Measurements from ENCODE around the gene NUMB. TPM values are rescaled to one million over a fixed set of nuclear protein-coding genes. Genes with fewer than 3 reads are reported as not detected.

Gene NUMB
- polyA plus RNA-seq, 6 donors from 2014 or later: 52.0 to 87.2 (median 65.7) TPM

GRCh38 chr14:73236752-73237218, 221.6 kb downstream of the NUMB start:
- DNase-seq: no peak
- Mint-ChIP-seq H3K4me1 (peaks cover 45 to 67% (median 47%) of the 10 kb centered on the region in 3 donors), H3K9me3 (no peaks in the 10 kb centered on the region), H3K36me3 (peaks cover 0 to 9% of the 10 kb centered on the region in 2 donors), H3K27ac (peak overlapping the region in 2 of 6 donors; percentile 53 to 80), H3K4me3 (peak overlapping the region; percentile 66 to 94 (median 86)), H3K27me3 (peaks cover 51 to 77% (median 73%) of the 10 kb centered on the region in 3 donors)
- peak in 1 of 2 donors; percentile 17 for ATAC-seq (ENCODE audit: low read depth in 2 of 2)

- Mint-ChIP-seq H3K36me3 (peaks cover 0 to 9% of the 10 kb centered on the region in 2 donors), H3K9me3 (no peaks in the 10 kb centered on the region), H3K27me3 (peaks cover 49 to 71% (median 67%) of the 10 kb centered on the region in 3 donors), H3K27ac (peak overlapping the region in 1 of 6 donors; percentile 3), H3K4me3 (peak overlapping the region in 7 of 8 donors; percentile 28 to 94 (median 84)), H3K4me1 (peaks cover 39 to 60% (median 41%) of the 10 kb centered on the region in 3 donors)
- no peak for DNase-seq
- ATAC-seq (ENCODE audit: low read depth in 2 of 2): no peak
These were observed 222.2 kb downstream of the NUMB start for GRCh38 chr14:73236157-73236556.

- Mint-ChIP-seq H3K9me3 (no peaks in the 10 kb centered on the region), H3K4me3 (peak overlapping the region in 5 of 8 donors; percentile 9 to 94 (median 87)), H3K27ac (peak overlapping the region in 2 of 6 donors; percentile 3 to 63), H3K4me1 (peaks cover 34 to 55% (median 35%) of the 10 kb centered on the region in 3 donors), H3K27me3 (peaks cover 44 to 70% (median 64%) of the 10 kb centered on the region in 3 donors), H3K36me3 (peaks cover 0 to 9% of the 10 kb centered on the region in 2 donors)
- DNase-seq (no peak), ATAC-seq (ENCODE audit: low read depth in 2 of 2) (no peak)
These were observed 222.7 kb downstream of the NUMB start for GRCh38 chr14:73235531-73236155.

GRCh38 chr14:73234586-73235394, 223.6 kb downstream of the NUMB start:
- no peak overlapping the region for H3K27ac Mint-ChIP-seq
- H3K9me3 Mint-ChIP-seq: no peaks in the 10 kb centered on the region
- H3K4me3 Mint-ChIP-seq: peak overlapping the region in 1 of 8 donors; percentile 9
- ATAC-seq (ENCODE audit: low read depth in 2 of 2) (no peak), DNase-seq (no peak)
- peaks cover 30 to 47% (median 31%) of the 10 kb centered on the region in 3 donors for H3K4me1 Mint-ChIP-seq
- H3K36me3 Mint-ChIP-seq: peaks cover 0 to 9% of the 10 kb centered on the region in 2 donors
- peaks cover 42 to 63% (median 57%) of the 10 kb centered on the region in 3 donors for H3K27me3 Mint-ChIP-seq

GRCh38 chr14:73234029-73234428, 224.3 kb downstream of the NUMB start:
- H3K27ac Mint-ChIP-seq: no peak overlapping the region
- no peak overlapping the region for H3K4me3 Mint-ChIP-seq
- H3K27me3 Mint-ChIP-seq: peaks cover 37 to 55% (median 51%) of the 10 kb centered on the region in 3 donors

GRCh38 chr14:73233564-73233963, 224.8 kb downstream of the NUMB start:
- DNase-seq: no peak
- ATAC-seq (ENCODE audit: low read depth in 2 of 2): no peak
- Mint-ChIP-seq H3K36me3 (peaks cover 0 to 11% of the 10 kb centered on the region in 2 donors), H3K4me3 (no peak overlapping the region), H3K9me3 (no peaks in the 10 kb centered on the region), H3K4me1 (peaks cover 20 to 36% (median 22%) of the 10 kb centered on the region in 3 donors), H3K27me3 (peaks cover 32 to 50% (median 49%) of the 10 kb centered on the region in 3 donors), H3K27ac (no peak overlapping the region)

More at GRCh38 chr14:73234029-73234428, 224.3 kb downstream of the NUMB start:
- no peaks in the 10 kb centered on the region for H3K9me3 Mint-ChIP-seq
- ATAC-seq (ENCODE audit: low read depth in 2 of 2) (no peak), DNase-seq (no peak)
- H3K4me1 Mint-ChIP-seq: peaks cover 25 to 40% (median 27%) of the 10 kb centered on the region in 3 donors
- H3K36me3 Mint-ChIP-seq: peaks cover 0 to 9% of the 10 kb centered on the region in 2 donors

- Mint-ChIP-seq H3K27ac (no peak overlapping the region), H3K36me3 (peaks cover 0 to 17% of the 10 kb centered on the region in 2 donors), H3K4me3 (no peak overlapping the region), H3K27me3 (peaks cover 29 to 49% (median 49%) of the 10 kb centered on the region in 3 donors), H3K4me1 (peaks cover 17 to 30% (median 19%) of the 10 kb centered on the region in 3 donors), H3K9me3 (no peaks in the 10 kb centered on the region)
- ATAC-seq (ENCODE audit: low read depth in 2 of 2) (no peak), DNase-seq (no peak)
These were observed 225.4 kb downstream of the NUMB start for GRCh38 chr14:73232984-73233383.

- ATAC-seq (ENCODE audit: low read depth in 2 of 2) (peak; percentile 41 to 45), DNase-seq (no peak)
- no peaks in the 10 kb centered on the region for H3K9me3 Mint-ChIP-seq
- peaks cover 0 to 17% of the 10 kb centered on the region in 2 donors for H3K36me3 Mint-ChIP-seq
- H3K4me1 Mint-ChIP-seq: peaks cover 16 to 28% (median 18%) of the 10 kb centered on the region in 3 donors
- peaks cover 29 to 47% (median 47%) of the 10 kb centered on the region in 3 donors for H3K27me3 Mint-ChIP-seq
- no peak overlapping the region for H3K27ac Mint-ChIP-seq
- no peak overlapping the region for H3K4me3 Mint-ChIP-seq
These were observed 226.1 kb downstream of the NUMB start for GRCh38 chr14:73231981-73232851.

- no peak overlapping the region for H3K27ac Mint-ChIP-seq
- no peaks in the 10 kb centered on the region for H3K9me3 Mint-ChIP-seq
- no peak for ATAC-seq (ENCODE audit: low read depth in 2 of 2)
- H3K27me3 Mint-ChIP-seq: peaks cover 15 to 25% (median 25%) of the 10 kb centered on the region in 3 donors
- peaks cover 0 to 7% (median 0%) of the 10 kb centered on the region in 3 donors for H3K4me1 Mint-ChIP-seq
- H3K4me3 Mint-ChIP-seq: no peak overlapping the region
- H3K36me3 Mint-ChIP-seq: peaks cover 5 to 15% of the 10 kb centered on the region in 2 donors
- no peak for DNase-seq
These were observed 228.3 kb downstream of the NUMB start for GRCh38 chr14:73230051-73230450.

GRCh38 chr14:73227812-73228781, 230.2 kb downstream of the NUMB start:
- peaks cover 0 to 7% (median 7%) of the 10 kb centered on the region in 3 donors for H3K27me3 Mint-ChIP-seq
- peak overlapping the region in 1 of 6 donors; percentile 44 for H3K27ac Mint-ChIP-seq
- H3K36me3 Mint-ChIP-seq: peaks cover 6 to 18% of the 10 kb centered on the region in 2 donors
- H3K9me3 Mint-ChIP-seq: no peaks in the 10 kb centered on the region
- ATAC-seq (ENCODE audit: low read depth in 2 of 2): no peak
- H3K4me3 Mint-ChIP-seq: no peak overlapping the region
- H3K4me1 Mint-ChIP-seq: no peaks in the 10 kb centered on the region
- no peak for DNase-seq

- ATAC-seq (ENCODE audit: low read depth in 2 of 2) (no peak), DNase-seq (no peak)
- Mint-ChIP-seq H3K4me3 (no peak overlapping the region), H3K9me3 (no peaks in the 10 kb centered on the region), H3K27me3 (no peaks in the 10 kb centered on the region), H3K27ac (peak overlapping the region in 2 of 6 donors; percentile 69 to 77), H3K36me3 (peaks cover 23 to 26% of the 10 kb centered on the region in 2 donors), H3K4me1 (no peaks in the 10 kb centered on the region)
These were observed 232.8 kb downstream of the NUMB start for GRCh38 chr14:73225496-73225895.
